Immature natural killer cell (primary cell): ENCODE measurements around the gene GRIN3B. TPM values are rescaled to one million over a fixed set of nuclear protein-coding genes. Genes with fewer than 3 reads are reported as not detected.

Experiments used
- polyA plus RNA-seq, 3 donors: library from polyadenylated mRNA; unstranded; fragments of 300-500 nt; fragmentation: Illumina TruSeq; gene quantifications; one replicate each; pipeline ENCODE4 v1.2.3, GENCODE V29; 2021

GRIN3B gene
- polyA plus RNA-seq, 3 donors from 2014 or later = not detected

Other genes with a start within 250 kb of the GRIN3B start
- not detected for gene MISP, start 249.3 kb upstream of the GRIN3B start, polyA plus RNA-seq
- gene PTBP1, start 203.0 kb upstream of the GRIN3B start, polyA plus RNA-seq = 100 to 1,000 TPM in 1 of 3 donors, 10 to 100 TPM in 2; 70.0 to 185 (median 87.8) TPM
- not detected for gene PLPPR3, start 178.5 kb upstream of the GRIN3B start, polyA plus RNA-seq
- gene AZU1, start 172.6 kb upstream of the GRIN3B start, polyA plus RNA-seq = not detected
- not detected for gene PRTN3, start 159.4 kb upstream of the GRIN3B start, polyA plus RNA-seq
- gene ELANE, start 148.1 kb upstream of the GRIN3B start, polyA plus RNA-seq = not detected
- 1 to 10 TPM; 1.5 to 4.1 (median 3.6) TPM for gene CFD, start 140.8 kb upstream of the GRIN3B start, polyA plus RNA-seq
- gene MED16, start 107.2 kb upstream of the GRIN3B start, polyA plus RNA-seq = 100 to 1,000 TPM in 1 of 3 donors, 10 to 100 TPM in 2; 44.2 to 112 (median 48.0) TPM
- not detected for gene RNU6-9, start 106.9 kb upstream of the GRIN3B start, polyA plus RNA-seq
- gene R3HDM4, start 87.2 kb upstream of the GRIN3B start, polyA plus RNA-seq = 100 to 1,000 TPM in 1 of 3 donors, 10 to 100 TPM in 2; 83.5 to 146 (median 85.8) TPM
- gene KISS1R, start 83.1 kb upstream of the GRIN3B start, polyA plus RNA-seq = not detected
- 1 to 10 TPM; 1.0 to 1.7 (median 1.4) TPM for gene ARID3A, start 74.4 kb upstream of the GRIN3B start, polyA plus RNA-seq
- 100 to 1,000 TPM in 1 of 3 donors, 10 to 100 TPM in 2; 60.5 to 116 (median 70.9) TPM for gene WDR18, start 16.1 kb upstream of the GRIN3B start, polyA plus RNA-seq
- 100 to 1,000 TPM in 1 of 3 donors, 10 to 100 TPM in 2; 45.6 to 102 (median 61.1) TPM for gene TMEM259, start 20.7 kb downstream of the GRIN3B start, polyA plus RNA-seq
- not detected for gene RNU6-2, start 21.1 kb downstream of the GRIN3B start, polyA plus RNA-seq
- gene CNN2, start 26.2 kb downstream of the GRIN3B start, polyA plus RNA-seq = 100 to 1,000 TPM; 227 to 382 (median 255) TPM
- 10 to 100 TPM in 1 of 3 donors, 1 to 10 TPM in 2; 4.5 to 13.3 (median 5.2) TPM for gene ABCA7, start 39.7 kb downstream of the GRIN3B start, polyA plus RNA-seq
- gene ARHGAP45, start 66.7 kb downstream of the GRIN3B start, polyA plus RNA-seq = 100 to 1,000 TPM; 164 to 417 (median 169) TPM
- 100 to 1,000 TPM; 182 to 288 (median 237) TPM for gene POLR2E, start 95.0 kb downstream of the GRIN3B start, polyA plus RNA-seq
- gene GPX4, start 103.6 kb downstream of the GRIN3B start, polyA plus RNA-seq = 100 to 1,000 TPM; 225 to 320 (median 280) TPM
- 1 to 10 TPM in 1 of 3 donors, under 1 TPM in 2; 0.27 to 3.4 (median 0.89) TPM for gene SBNO2, start 173.8 kb downstream of the GRIN3B start, polyA plus RNA-seq
- 10 to 100 TPM; 10.8 to 14.5 (median 11.7) TPM for gene STK11, start 205.4 kb downstream of the GRIN3B start, polyA plus RNA-seq
- gene CBARP, start 237.6 kb downstream of the GRIN3B start, polyA plus RNA-seq = not detected
- gene ATP5F1D, start 241.3 kb downstream of the GRIN3B start, polyA plus RNA-seq = 100 to 1,000 TPM; 145 to 310 (median 303) TPM
- gene MIDN, start 248.2 kb downstream of the GRIN3B start, polyA plus RNA-seq = 10 to 100 TPM in 2 of 3 donors, 1 to 10 TPM in 1; 4.9 to 16.0 (median 10.8) TPM